Brain microvascular endothelial cell (primary cell): Measurements from ENCODE around the gene EPB41.

ENCODE experiments used
- DNase-seq: peaks from one replicate; pipeline ENCODE4 v3.0.0-alpha.2; 2020
- H3K27ac ChIP-seq: fragments of 250-450 bp; sonication (Bioruptor Pico); 2 replicates; pipeline ENCODE4 v1.5.1; 2020; ENCODE audit warnings: mild to moderate bottlenecking, moderate library complexity
- H3K27me3 ChIP-seq: fragments of 250-450 bp; sonication (Bioruptor Pico); replicated peaks from 2 replicates; pipeline ENCODE4 v1.5.1; 2020; ENCODE audit warnings: mild to moderate bottlenecking
- H3K36me3 ChIP-seq: fragments of 250-450 bp; sonication (Bioruptor Pico); replicated peaks from 2 replicates; pipeline ENCODE4 v1.5.1; 2020; ENCODE audit warnings: mild to moderate bottlenecking
- H3K4me3 ChIP-seq: 2 replicates; pipeline ENCODE4 v1.5.1; 2011; ENCODE audit warnings: low read depth, mild to moderate bottlenecking, control low read depth, low read length, moderate library complexity
- in situ Hi-C: cut with HindIII; loops from 2 replicates; pipeline ENCODE4 v1.10.0; 2017; ENCODE audit warnings: low sequenced_read_pairs, low pct_ligation_motif_present
- TF ChIP-seq, protein P1 (sequence below): IDR thresholded peaks from 2 replicates; pipeline ENCODE4 v1.5.1; 2011; ENCODE audit warnings: low read depth, mild to moderate bottlenecking, moderate library complexity, low read length, control low read depth, inconsistent platforms; ENCODE audit errors: missing control alignments

The EPB41 gene

DNA sequence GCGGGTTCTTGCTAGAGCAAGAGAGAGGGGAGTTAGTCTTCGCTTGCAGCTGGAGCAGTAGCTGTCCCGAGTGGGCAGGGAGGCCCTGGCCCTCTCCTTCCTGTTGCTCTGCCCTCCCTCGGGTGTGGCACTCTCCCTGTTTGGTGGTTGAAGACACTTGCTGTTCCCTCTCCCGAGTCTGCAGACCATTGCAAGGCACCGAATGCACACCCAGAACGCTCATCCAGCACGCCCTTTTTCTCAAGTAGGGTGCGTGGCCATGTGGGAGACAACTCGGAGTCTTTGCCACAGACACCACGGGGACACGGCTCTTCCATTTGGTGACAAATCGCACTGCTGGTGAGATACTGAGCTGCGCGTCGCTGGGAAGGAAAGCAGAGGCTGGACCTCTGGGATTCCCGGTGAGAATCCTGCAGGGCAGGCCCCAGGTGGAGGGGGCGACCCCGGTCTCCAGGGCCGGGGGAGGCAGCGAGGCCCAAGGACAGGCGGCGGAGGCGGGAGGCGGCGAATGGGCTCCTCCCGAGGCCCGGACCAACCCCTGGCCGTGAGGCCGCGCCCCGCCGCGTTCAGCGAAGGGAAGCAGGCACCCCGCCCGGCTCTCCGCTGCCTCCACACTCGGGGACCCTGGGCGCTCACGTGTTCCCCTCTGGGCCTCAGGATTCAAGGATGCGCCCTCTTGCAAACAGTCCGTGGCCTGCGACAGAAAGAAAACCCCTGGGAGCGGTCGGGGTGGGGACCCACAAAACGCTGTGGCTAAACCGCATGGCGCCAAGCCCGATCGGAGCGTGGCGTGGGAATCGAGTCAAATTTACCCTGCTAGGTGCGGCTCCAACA, 219.7 kb downstream of the EPB41 start:
- in situ Hi-C loops: no loop called here
- H3K27me3 ChIP-seq: no peaks in the 10 kb centered on the region

DNA sequence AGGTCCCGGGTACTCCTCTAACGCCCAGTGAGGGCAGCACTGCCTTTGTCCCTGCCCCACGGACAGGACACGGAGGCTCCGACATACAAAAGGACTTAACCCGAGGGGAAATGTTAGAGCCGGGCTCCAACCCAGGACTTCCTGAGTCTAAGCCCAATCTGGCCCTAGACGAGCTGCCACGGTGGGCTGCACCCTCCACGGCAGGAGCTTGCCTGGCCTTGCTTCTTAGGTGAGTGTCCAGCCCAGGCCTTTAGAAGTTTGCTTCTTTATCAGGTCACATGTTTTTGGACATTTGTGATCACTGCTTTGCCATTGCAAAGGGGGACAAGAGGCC, 220.3 kb downstream of the EPB41 start:
- H3K27me3 ChIP-seq: no peaks in the 10 kb centered on the region
- no peak overlapping the region for H3K27ac ChIP-seq
- TF ChIP-seq, protein P1, sequence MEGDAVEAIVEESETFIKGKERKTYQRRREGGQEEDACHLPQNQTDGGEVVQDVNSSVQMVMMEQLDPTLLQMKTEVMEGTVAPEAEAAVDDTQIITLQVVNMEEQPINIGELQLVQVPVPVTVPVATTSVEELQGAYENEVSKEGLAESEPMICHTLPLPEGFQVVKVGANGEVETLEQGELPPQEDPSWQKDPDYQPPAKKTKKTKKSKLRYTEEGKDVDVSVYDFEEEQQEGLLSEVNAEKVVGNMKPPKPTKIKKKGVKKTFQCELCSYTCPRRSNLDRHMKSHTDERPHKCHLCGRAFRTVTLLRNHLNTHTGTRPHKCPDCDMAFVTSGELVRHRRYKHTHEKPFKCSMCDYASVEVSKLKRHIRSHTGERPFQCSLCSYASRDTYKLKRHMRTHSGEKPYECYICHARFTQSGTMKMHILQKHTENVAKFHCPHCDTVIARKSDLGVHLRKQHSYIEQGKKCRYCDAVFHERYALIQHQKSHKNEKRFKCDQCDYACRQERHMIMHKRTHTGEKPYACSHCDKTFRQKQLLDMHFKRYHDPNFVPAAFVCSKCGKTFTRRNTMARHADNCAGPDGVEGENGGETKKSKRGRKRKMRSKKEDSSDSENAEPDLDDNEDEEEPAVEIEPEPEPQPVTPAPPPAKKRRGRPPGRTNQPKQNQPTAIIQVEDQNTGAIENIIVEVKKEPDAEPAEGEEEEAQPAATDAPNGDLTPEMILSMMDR: no peak
- H3K36me3 ChIP-seq: no peaks in the 10 kb centered on the region
- H3K4me3 ChIP-seq: no peak overlapping the region
- no peak for DNase-seq
- in situ Hi-C loops: no loop called here

More for the DNA sequence above, 219.7 kb downstream of the EPB41 start:
- no peak overlapping the region for H3K27ac ChIP-seq
- H3K36me3 ChIP-seq: no peaks in the 10 kb centered on the region
- DNase-seq: no peak
- TF ChIP-seq, protein P1: no peak
- no peak overlapping the region for H3K4me3 ChIP-seq

DNA sequence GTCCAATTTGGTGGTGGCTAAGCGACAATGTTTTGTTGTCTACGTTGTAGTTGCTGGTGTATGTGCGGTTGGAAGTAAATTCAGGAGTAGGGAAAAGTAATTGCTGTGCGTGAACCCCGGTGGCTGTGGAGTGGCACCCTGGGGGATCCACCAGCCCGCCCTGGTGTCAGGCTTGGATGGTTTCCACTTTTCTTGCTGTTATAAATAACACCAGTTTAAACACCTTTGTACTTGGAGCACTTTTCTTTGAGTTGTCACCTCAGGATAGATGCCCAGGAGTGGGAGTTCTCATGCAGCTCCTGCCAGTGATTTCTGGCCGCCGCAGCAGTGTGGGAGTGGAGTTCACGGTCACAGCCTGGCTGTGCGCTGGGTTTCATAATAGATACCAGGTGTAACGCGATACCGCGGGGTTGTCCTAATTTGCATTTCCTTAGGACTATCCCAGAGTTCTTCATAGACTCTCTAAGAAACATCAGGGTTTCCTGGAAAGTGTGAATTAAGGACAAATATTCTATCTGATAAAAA, 222.1 kb downstream of the EPB41 start:
- Histone ChIP-seq H3K27me3 (no peaks in the 10 kb centered on the region), H3K4me3 (no peak overlapping the region), H3K27ac (no peak overlapping the region), H3K36me3 (no peaks in the 10 kb centered on the region)
- no peak for DNase-seq
- in situ Hi-C loops: no loop called here
- TF ChIP-seq, protein P1: no peak

DNA sequence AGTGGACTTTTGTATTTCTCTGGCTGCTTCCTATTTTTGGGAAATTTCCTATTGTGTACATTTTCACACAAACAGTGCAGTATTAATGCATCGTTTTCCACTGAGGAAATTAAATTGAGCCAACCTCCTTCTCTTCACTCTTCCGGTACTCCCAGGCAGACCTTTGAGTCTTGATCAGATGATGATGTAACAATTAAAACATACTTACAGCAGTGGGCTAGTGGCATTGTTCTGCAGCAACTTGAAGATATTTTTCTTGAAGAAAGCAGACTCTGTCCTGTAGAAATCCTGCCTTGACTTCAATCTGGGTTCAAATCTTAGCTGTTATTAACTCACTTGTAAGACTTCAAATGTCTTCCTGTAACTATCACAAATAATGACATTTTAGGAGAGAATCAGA, 228.3 kb downstream of the EPB41 start:
- in situ Hi-C loops: no loop called here
- Histone ChIP-seq H3K4me3 (no peak overlapping the region), H3K27me3 (no peaks in the 10 kb centered on the region), H3K36me3 (peaks cover 16% of the 10 kb centered on the region), H3K27ac (no peak overlapping the region)
- no peak for DNase-seq
- TF ChIP-seq, protein P1: no peak

DNA sequence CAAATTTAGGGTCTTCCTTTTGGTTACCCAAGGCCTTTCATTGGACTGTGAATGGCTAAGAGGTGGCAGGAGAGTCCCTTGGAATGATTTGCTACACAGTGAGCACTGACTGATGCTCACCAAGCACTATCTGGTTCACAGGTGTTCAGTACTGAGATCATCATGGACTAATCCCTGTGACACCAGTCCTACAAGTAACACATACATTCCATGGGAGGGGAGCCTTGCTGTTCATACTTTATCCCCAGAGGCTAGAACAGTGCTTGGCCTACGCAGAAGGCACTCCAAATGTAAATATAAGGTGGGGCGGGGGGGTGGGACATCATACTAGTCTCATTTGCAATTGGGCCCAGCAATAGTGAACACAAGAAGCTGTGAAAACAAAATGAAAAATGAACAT, 229.8 kb downstream of the EPB41 start:
- no peak for DNase-seq
- no peaks in the 10 kb centered on the region for H3K27me3 ChIP-seq
- in situ Hi-C loops: no loop called here
- TF ChIP-seq, protein P1: no peak
- no peak overlapping the region for H3K27ac ChIP-seq
- no peak overlapping the region for H3K4me3 ChIP-seq
- H3K36me3 ChIP-seq: peaks cover 31% of the 10 kb centered on the region
